Liver (tissue), 9 donors: ENCODE results near the gene ILKAP. TPM values are rescaled to one million over a fixed set of nuclear protein-coding genes. Genes with fewer than 3 reads are reported as not detected.

Source experiments
- DNase-seq: peaks from one replicate; pipeline ENCODE4 v3.0.0-alpha.2; 2017; ENCODE audit warnings: low spot score
- H3K27ac ChIP-seq, 2 donors: one replicate each; pipeline ENCODE4 v1.7.0; 2013; ENCODE audit warnings: inconsistent platforms in 2 of 2, low read length in 2 of 2, control low read depth in 1 of 2, low read depth in 1 of 2, mild to moderate bottlenecking in 1 of 2
- H3K27me3 ChIP-seq, 4 donors: one replicate each; pipeline versions ENCODE4 v1.6.1 to v1.7.0; 2013; ENCODE audit warnings: low read length in 3 of 4, inconsistent platforms in 1 of 4, mild to moderate bottlenecking in 1 of 4, moderate library complexity in 1 of 4; ENCODE audit not compliant: control insufficient read depth in 4 of 4, insufficient read depth in 4 of 4
- H3K36me3 ChIP-seq, 4 donors: one replicate each; pipeline versions ENCODE4 v1.6.1 to v1.7.0; 2013; ENCODE audit warnings: low read length in 3 of 4, mild to moderate bottlenecking in 3 of 4, low read depth in 1 of 4, moderate library complexity in 1 of 4; ENCODE audit not compliant: control insufficient read depth in 4 of 4, insufficient read depth in 3 of 4
- H3K4me1 ChIP-seq, 4 donors: one replicate each; pipeline versions ENCODE4 v1.6.1 to v1.7.0; 2013; ENCODE audit warnings: low read length in 3 of 4, mild to moderate bottlenecking in 3 of 4, moderate library complexity in 1 of 4; ENCODE audit not compliant: control insufficient read depth in 4 of 4, insufficient read depth in 4 of 4
- H3K4me3 ChIP-seq, 3 donors: one replicate each; pipeline versions ENCODE4 v1.6.1 to v1.7.0; 2013; ENCODE audit warnings: low read length in 3 of 3, control low read depth in 1 of 3, low read depth in 1 of 3, mild to moderate bottlenecking in 1 of 3
- H3K9ac ChIP-seq, 2 donors: one replicate each; pipeline ENCODE4 v1.7.0; 2013; ENCODE audit warnings: low read length in 2 of 2, mild to moderate bottlenecking in 2 of 2, moderate library complexity in 2 of 2, control low read depth in 1 of 2, low read depth in 1 of 2
- H3K9me3 ChIP-seq, 4 donors: one replicate each; pipeline versions ENCODE4 v1.6.1 to v1.7.0; 2013; ENCODE audit warnings: low read length in 3 of 4; ENCODE audit not compliant: control insufficient read depth in 4 of 4
- ATF3 ChIP-seq: IDR thresholded peaks from 2 replicates; pipeline ENCODE4 v1.6.1; 2016; ENCODE audit warnings: antibody characterized with exemption
- CTCF ChIP-seq: fragments of 150-350 bp; IDR thresholded peaks from 2 replicates; pipeline ENCODE4 v1.5.1; 2017; ENCODE audit warnings: improper control_type of control experiment, low read depth, low read length; ENCODE audit not compliant: missing input control
- EGR1 ChIP-seq, 2 donors: IDR thresholded peaks; 2 replicates each; pipeline ENCODE4 v1.6.1; 2016 to 2018; ENCODE audit warnings: antibody characterized with exemption in 2 of 2, low read depth in 2 of 2
- FOXA1 ChIP-seq: IDR thresholded peaks from 2 replicates; pipeline ENCODE4 v1.6.1; 2016; ENCODE audit warnings: antibody characterized with exemption
- FOXA2 ChIP-seq: IDR thresholded peaks from 2 replicates; pipeline ENCODE4 v1.6.1; 2016; ENCODE audit warnings: antibody characterized with exemption
- GABPA ChIP-seq, 2 donors: IDR thresholded peaks in 1 of 2; conservative IDR thresholded peaks in 1 of 2; 2 replicates each; pipeline ENCODE4 v1.6.1; 2016; ENCODE audit warnings: antibody characterized with exemption in 2 of 2, mild to moderate bottlenecking in 1 of 2, moderate library complexity in 1 of 2
- HNF4A ChIP-seq, 2 donors: conservative IDR thresholded peaks; 2 replicates each; pipeline ENCODE4 v1.6.1; 2016; ENCODE audit warnings: antibody characterized with exemption in 2 of 2, mild to moderate bottlenecking in 2 of 2
- HNF4G ChIP-seq: IDR thresholded peaks from 2 replicates; pipeline ENCODE4 v1.6.1; 2016; ENCODE audit warnings: antibody characterized with exemption
- JUND ChIP-seq, 2 donors: IDR thresholded peaks; 2 replicates each; pipeline ENCODE4 v1.6.1; 2016; ENCODE audit warnings: antibody characterized with exemption in 2 of 2
- NR2F2 ChIP-seq: IDR thresholded peaks from 2 replicates; pipeline ENCODE4 v1.6.1; 2016; ENCODE audit warnings: antibody characterized with exemption
- RAD21 ChIP-seq, 2 donors: IDR thresholded peaks; 2 replicates each; pipeline ENCODE4 v1.6.1; 2016; ENCODE audit warnings: antibody characterized with exemption in 2 of 2, mild to moderate bottlenecking in 2 of 2
- RXRA ChIP-seq, 2 donors: IDR thresholded peaks; 2 replicates each; pipeline ENCODE4 v1.6.1; 2017 to 2018; ENCODE audit warnings: antibody characterized with exemption in 2 of 2, mild to moderate bottlenecking in 1 of 2
- SP1 ChIP-seq: IDR thresholded peaks from 2 replicates; pipeline ENCODE4 v1.6.1; 2018; ENCODE audit warnings: antibody characterized with exemption, mild to moderate bottlenecking
- TAF1 ChIP-seq: conservative IDR thresholded peaks from 2 replicates; pipeline ENCODE4 v1.6.1; 2016; ENCODE audit warnings: antibody characterized with exemption, mild to moderate bottlenecking
- YY1 ChIP-seq: IDR thresholded peaks from 2 replicates; pipeline ENCODE4 v1.6.1; 2016; ENCODE audit warnings: antibody characterized with exemption, mild to moderate bottlenecking
- ZBTB33 ChIP-seq: IDR thresholded peaks from 2 replicates; pipeline ENCODE4 v1.6.1; 2016; ENCODE audit warnings: antibody characterized with exemption
- WGBS: extraction: QIAGEN DNeasy Blood & Tissue Kit; methylation state at CpG from one replicate; pipeline ENCODE4 v1.1.7; 2013; 5-methylcytosine and 5-hydroxymethylcytosine counted together
- polyA plus RNA-seq, 2 donors: library from polyadenylated mRNA; stranded (reverse) in 1 of 2; unstranded in 1 of 2; fragments of 200-250 nt in 1 of 2; fragments of >200 nt in 1 of 2; fragmentation: Nextera tagmentation in 1 of 2; extraction: Ambion mirVana in 1 of 2; gene quantifications; one replicate each; pipeline versions ENCODE4 v1.2.1 to v1.2.3, GENCODE V29; 2013 to 2015
- total RNA-seq, 2 donors: library from RNA; depleted of rRNA; stranded (reverse); fragments of >200 nt; gene quantifications; one replicate each; pipeline ENCODE4 v1.2.3, GENCODE V29; 2014
- TF ChIP-seq, protein P1 (sequence below): IDR thresholded peaks from 2 replicates; pipeline ENCODE4 v1.6.1; 2016; ENCODE audit warnings: antibody characterized with exemption
- TF ChIP-seq, protein P2 (sequence below): IDR thresholded peaks from 2 replicates; pipeline ENCODE4 v1.6.1; 2016; ENCODE audit warnings: antibody characterized with exemption, mild to moderate bottlenecking
- donor health status: healthy.
- donor health status: healthy.
- donor health status: healthy.
- donor health status: healthy.
- donor health status: healthy.

Gene ILKAP
- total and polyA plus RNA-seq, 4 donors = 15.0 to 21.1 (median 20.0) TPM

DNA sequence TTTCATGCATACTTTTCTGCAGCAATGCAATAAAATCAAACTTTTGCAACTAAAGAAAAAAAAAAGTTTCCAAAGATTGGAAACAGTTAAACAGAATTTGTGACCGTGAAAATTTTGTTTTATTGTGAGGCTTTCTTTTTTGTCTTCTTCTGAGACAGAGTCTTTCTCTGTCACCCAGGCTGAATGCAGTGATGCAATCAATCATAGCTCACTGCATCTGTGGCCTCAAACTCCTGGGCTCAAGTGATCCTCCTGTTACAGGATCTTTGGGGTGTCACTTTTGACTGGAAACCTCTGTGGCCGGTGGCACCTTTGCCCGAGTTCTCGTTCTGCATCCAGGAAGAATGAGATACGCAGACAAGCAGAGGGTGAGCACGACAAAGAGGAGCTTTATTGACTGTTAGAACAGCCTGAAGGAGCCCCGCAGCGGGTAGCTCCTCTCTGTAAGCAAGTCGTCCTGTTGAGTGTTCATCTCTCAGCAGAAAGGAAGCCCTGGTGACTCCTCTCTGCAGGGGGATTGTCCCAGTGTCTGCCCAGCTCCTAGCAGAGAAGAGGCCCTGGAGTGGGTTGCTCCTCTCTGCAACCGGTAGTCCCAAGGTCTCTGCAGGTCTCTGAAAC is 16.9 kb upstream of the ILKAP start:
- no peaks in the 10 kb centered on the region for H3K36me3 ChIP-seq
- no peak overlapping the region for H3K9ac ChIP-seq
- no peak overlapping the region for H3K4me3 ChIP-seq
- peaks cover 0 to 12% (median 8%) of the 10 kb centered on the region in 4 donors for H3K4me1 ChIP-seq
- no peaks in the 10 kb centered on the region for H3K9me3 ChIP-seq
- no peak for DNase-seq
- TF ChIP-seq ATF3 (no peak), RXRA (IDR thresholded peaks at IDR 0.05) (no peak), GABPA (IDR thresholded peaks at IDR 0.05 in 1 of 2, conservative IDR thresholded peaks at IDR 0.05 in 1 of 2) (no peak), EGR1 (IDR thresholded peaks at IDR 0.05; ENCODE audit: low read depth in 2 of 2) (no peak), FOXA1 (no peak), NR2F2 (no peak), SP1 (no peak)
- TF ChIP-seq, protein P1, sequence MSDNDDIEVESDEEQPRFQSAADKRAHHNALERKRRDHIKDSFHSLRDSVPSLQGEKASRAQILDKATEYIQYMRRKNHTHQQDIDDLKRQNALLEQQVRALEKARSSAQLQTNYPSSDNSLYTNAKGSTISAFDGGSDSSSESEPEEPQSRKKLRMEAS = no peak
- TF ChIP-seq, protein P2, sequence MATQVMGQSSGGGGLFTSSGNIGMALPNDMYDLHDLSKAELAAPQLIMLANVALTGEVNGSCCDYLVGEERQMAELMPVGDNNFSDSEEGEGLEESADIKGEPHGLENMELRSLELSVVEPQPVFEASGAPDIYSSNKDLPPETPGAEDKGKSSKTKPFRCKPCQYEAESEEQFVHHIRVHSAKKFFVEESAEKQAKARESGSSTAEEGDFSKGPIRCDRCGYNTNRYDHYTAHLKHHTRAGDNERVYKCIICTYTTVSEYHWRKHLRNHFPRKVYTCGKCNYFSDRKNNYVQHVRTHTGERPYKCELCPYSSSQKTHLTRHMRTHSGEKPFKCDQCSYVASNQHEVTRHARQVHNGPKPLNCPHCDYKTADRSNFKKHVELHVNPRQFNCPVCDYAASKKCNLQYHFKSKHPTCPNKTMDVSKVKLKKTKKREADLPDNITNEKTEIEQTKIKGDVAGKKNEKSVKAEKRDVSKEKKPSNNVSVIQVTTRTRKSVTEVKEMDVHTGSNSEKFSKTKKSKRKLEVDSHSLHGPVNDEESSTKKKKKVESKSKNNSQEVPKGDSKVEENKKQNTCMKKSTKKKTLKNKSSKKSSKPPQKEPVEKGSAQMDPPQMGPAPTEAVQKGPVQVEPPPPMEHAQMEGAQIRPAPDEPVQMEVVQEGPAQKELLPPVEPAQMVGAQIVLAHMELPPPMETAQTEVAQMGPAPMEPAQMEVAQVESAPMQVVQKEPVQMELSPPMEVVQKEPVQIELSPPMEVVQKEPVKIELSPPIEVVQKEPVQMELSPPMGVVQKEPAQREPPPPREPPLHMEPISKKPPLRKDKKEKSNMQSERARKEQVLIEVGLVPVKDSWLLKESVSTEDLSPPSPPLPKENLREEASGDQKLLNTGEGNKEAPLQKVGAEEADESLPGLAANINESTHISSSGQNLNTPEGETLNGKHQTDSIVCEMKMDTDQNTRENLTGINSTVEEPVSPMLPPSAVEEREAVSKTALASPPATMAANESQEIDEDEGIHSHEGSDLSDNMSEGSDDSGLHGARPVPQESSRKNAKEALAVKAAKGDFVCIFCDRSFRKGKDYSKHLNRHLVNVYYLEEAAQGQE = no peak
- H3K27ac ChIP-seq = no peak overlapping the region
- WGBS = 79% methylated on average over 10 of the region's 10 CpGs
- no peaks in the 10 kb centered on the region for H3K27me3 ChIP-seq

- no peak for DNase-seq
- H3K4me1 ChIP-seq = peaks cover 0 to 12% (median 8%) of the 10 kb centered on the region in 4 donors
- no peak for TF ChIP-seq CTCF
- no peak for TF ChIP-seq EGR1 (IDR thresholded peaks at IDR 0.05; ENCODE audit: low read depth in 2 of 2)
- TF ChIP-seq, protein P2 = no peak
- TF ChIP-seq, protein P1 = no peak
- peak; percentile 66 for TF ChIP-seq HNF4G
- no peak for TF ChIP-seq ZBTB33
- no peak for TF ChIP-seq FOXA2
- peak; percentile 36 to 46 for TF ChIP-seq RAD21 (IDR thresholded peaks at IDR 0.05)
- no peak for TF ChIP-seq NR2F2
- peak; percentile 58 for TF ChIP-seq YY1
- TF ChIP-seq GABPA (IDR thresholded peaks at IDR 0.05 in 1 of 2, conservative IDR thresholded peaks at IDR 0.05 in 1 of 2) = no peak
- TF ChIP-seq FOXA1 = no peak
- peak; percentile 83 to 88 for TF ChIP-seq HNF4A (conservative IDR thresholded peaks at IDR 0.05)
- TF ChIP-seq ATF3 = no peak
- no peak for TF ChIP-seq JUND (IDR thresholded peaks at IDR 0.05)
- TF ChIP-seq RXRA (IDR thresholded peaks at IDR 0.05) = peak; percentile 15 to 43
- TF ChIP-seq TAF1 = no peak
- peak; percentile 82 for TF ChIP-seq SP1
- H3K4me3 ChIP-seq = no peak overlapping the region
- no peaks in the 10 kb centered on the region for H3K36me3 ChIP-seq
- 44% methylated on average over 2 of the region's 2 CpGs for WGBS
- no peaks in the 10 kb centered on the region for H3K27me3 ChIP-seq
- H3K27ac ChIP-seq = peak overlapping the region in 1 of 2 donors; percentile 10
- H3K9me3 ChIP-seq = no peaks in the 10 kb centered on the region
- no peak overlapping the region for H3K9ac ChIP-seq
Measured at GRCh38 chr2:238216651-238217184, 13.2 kb upstream of the ILKAP start.
